GM12872 (cell line): ENCODE results near the gene KLRC4.

Experiments
- CTCF ChIP-seq: IDR thresholded peaks from 3 replicates; pipeline ENCODE4 v1.5.1; 2011; ENCODE audit warnings: low read depth, mild to moderate bottlenecking, low read length, moderate library complexity; ENCODE audit not compliant: insufficient read depth

KLRC4 gene

GRCh38 chr12:10386857-10387256 lies 22.7 kb downstream of the KLRC4 start:
- TF ChIP-seq CTCF = no peak

GRCh38 chr12:10385166-10385613 lies 24.4 kb downstream of the KLRC4 start:
- no peak for TF ChIP-seq CTCF

- no peak for TF ChIP-seq CTCF
Observed at GRCh38 chr12:10384191-10384590, 25.4 kb downstream of the KLRC4 start.

- TF ChIP-seq CTCF = no peak
Observed at GRCh38 chr12:10381928-10382628, 27.5 kb downstream of the KLRC4 start.

- no peak for TF ChIP-seq CTCF
Observed at GRCh38 chr12:10374624-10375018, 34.9 kb downstream of the KLRC4 start.

- no peak for TF ChIP-seq CTCF
Observed at GRCh38 chr12:10372559-10372958, 37.0 kb downstream of the KLRC4 start.

GRCh38 chr12:10369557-10370415 lies 39.8 kb downstream of the KLRC4 start:
- TF ChIP-seq CTCF = no peak
